BJ (cell line): ENCODE measurements around the gene ZFP90. TPM values are rescaled to one million over a fixed set of nuclear protein-coding genes. Genes with fewer than 3 reads are reported as not detected.

Experiments
- CTCF ChIA-PET: fragments of 350-600 bp; formaldehyde crosslinking; extraction: SDS; loops from one replicate; lab custom pipeline; 2021; ENCODE audit warnings: antibody characterized with exemption, inconsistent platforms; lab: Yijun Ruan, JAX
- POLR2A ChIA-PET: fragments of 300-600 bp; sonication (Branson Sonifier 250); formaldehyde crosslinking; extraction: SDS; loops from one replicate; lab custom pipeline; 2021; ENCODE audit warnings: antibody characterized with exemption; lab: Charles Lee
- DNase-seq: peaks from one replicate; pipeline ENCODE4 v3.0.0-alpha.2; 2011; ENCODE audit warnings: low read depth
- H3K27me3 ChIP-seq: 2 replicates; pipeline ENCODE4 v1.6.0; 2011; ENCODE audit warnings: low read length; ENCODE audit not compliant: control insufficient read depth, insufficient read depth
- H3K36me3 ChIP-seq: 2 replicates; pipeline ENCODE4 v1.5.1; 2011; ENCODE audit warnings: low read length; ENCODE audit not compliant: control insufficient read depth, insufficient read depth
- H3K4me3 ChIP-seq: 2 replicates; pipeline ENCODE4 v1.5.1; 2011; ENCODE audit warnings: low read depth, mild to moderate bottlenecking, control low read depth, low read length
- CTCF ChIP-seq: IDR thresholded peaks from 2 replicates; pipeline ENCODE4 v1.5.1; 2011; ENCODE audit warnings: low read depth, mild to moderate bottlenecking, control low read depth, inconsistent platforms, low read length, moderate library complexity; ENCODE audit not compliant: insufficient read depth
- polyA plus RNA-seq: library from polyadenylated mRNA; depleted of rRNA; stranded (reverse); fragments of >200 nt; gene quantifications from 2 replicates; pipeline ENCODE4 v1.2.3, GENCODE V29; 2011

ZFP90 gene
- polyA plus RNA-seq, 1 experiment = 13.0 TPM

GRCh38 chr16:68503334-68503733, 35.8 kb upstream of the ZFP90 start:
- no peak for TF ChIP-seq CTCF
- no peak for DNase-seq
- H3K4me3 ChIP-seq = no peak overlapping the region
- H3K27me3 ChIP-seq = no peaks in the 10 kb centered on the region
- ChIA-PET POLR2A (no interaction called here), CTCF (interaction anchor here (0.8 to 1.0 kb wide), 2 partner anchors 17 to 107 kb away, joined by 4 to 5 read pairs; no protein-coding TSS in a partner anchor)
- no peaks in the 10 kb centered on the region for H3K36me3 ChIP-seq

DNA sequence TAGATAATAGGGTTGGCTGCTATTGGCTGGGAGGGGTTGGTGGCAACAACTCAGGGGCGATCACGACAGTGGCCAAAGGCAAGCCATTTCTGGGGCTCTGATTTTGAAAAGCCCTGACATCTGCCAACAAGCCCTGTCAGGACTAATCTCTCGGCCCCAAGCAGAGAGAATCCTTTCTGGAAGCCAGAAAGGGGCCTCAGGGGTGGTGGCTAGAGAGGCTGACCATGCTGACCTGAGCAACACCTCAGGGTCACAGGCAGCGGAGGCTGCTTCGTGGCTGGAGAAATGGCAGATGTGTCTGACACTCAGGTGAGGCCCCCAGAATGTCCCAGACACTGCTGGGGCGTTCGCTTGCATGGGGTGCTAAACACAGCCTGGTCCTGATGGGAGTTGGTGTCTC, 35.0 kb upstream of the ZFP90 start:
- ChIA-PET POLR2A (no interaction called here), CTCF (interaction anchor here (1.0 to 2.8 kb wide), 2 partner anchors 16 to 108 kb away, joined by 4 to 21 read pairs; no protein-coding TSS in a partner anchor)
- Histone ChIP-seq H3K36me3 (no peaks in the 10 kb centered on the region), H3K4me3 (no peak overlapping the region), H3K27me3 (no peaks in the 10 kb centered on the region)
- no peak for TF ChIP-seq CTCF
- DNase-seq = no peak

GRCh38 chr16:68506331-68507053, 32.6 kb upstream of the ZFP90 start:
- POLR2A ChIA-PET = no interaction called here

GRCh38 chr16:68508013-68508412, 31.1 kb upstream of the ZFP90 start:
- ChIA-PET POLR2A (no interaction called here), CTCF (interaction anchor here (1.0 to 9.8 kb wide), 7 partner anchors 12 to 140 kb away, joined by 3 to 212 read pairs (median 29); partner anchors contain the start of gene SMPD3)
- Histone ChIP-seq H3K27me3 (no peaks in the 10 kb centered on the region), H3K36me3 (no peaks in the 10 kb centered on the region), H3K4me3 (no peak overlapping the region)
- no peak for DNase-seq
- TF ChIP-seq CTCF = no peak

More at GRCh38 chr16:68506331-68507053, 32.6 kb upstream of the ZFP90 start:
- DNase-seq = no peak
- CTCF ChIA-PET = interaction anchor here (1.2 to 9.8 kb wide), 3 partner anchors 9 to 108 kb away, joined by 3 to 212 read pairs (median 21); no protein-coding TSS in a partner anchor
- H3K4me3 ChIP-seq = no peak overlapping the region
- H3K27me3 ChIP-seq = no peaks in the 10 kb centered on the region
- H3K36me3 ChIP-seq = no peaks in the 10 kb centered on the region
- TF ChIP-seq CTCF = no peak

GRCh38 chr16:68508641-68509240, 30.4 kb upstream of the ZFP90 start:
- POLR2A ChIA-PET = no interaction called here
- TF ChIP-seq CTCF = no peak
- Histone ChIP-seq H3K4me3 (no peak overlapping the region), H3K27me3 (no peaks in the 10 kb centered on the region), H3K36me3 (no peaks in the 10 kb centered on the region)
- CTCF ChIA-PET = interaction anchor here (1.0 to 9.8 kb wide), 11 partner anchors 11 to 140 kb away, joined by 3 to 212 read pairs (median 6); partner anchors contain the start of gene SMPD3
- DNase-seq = no peak
